Prostate gland (tissue), 2 donors: ENCODE data around the gene KRT75.

Source experiments
- POLR2AphosphoS5 ChIP-seq: sonication (generic); formaldehyde crosslinking; IDR thresholded peaks from one replicate; pipeline ENCODE4 v1.6.1; 2017; ENCODE audit warnings: antibody characterized with exemption
- TF ChIP-seq, protein P1 (sequence below), 4 experiments: fragments of 200-600 bp in 2 of 4; fragments of 450-650 bp in 2 of 4; sonication (generic) in 2 of 4; IDR thresholded peaks; 1 replicate in 3 of 4; 2 replicates in 1 of 4; pipeline ENCODE4 v1.5.1; 2016 to 2019; ENCODE audit warnings: antibody characterized with exemption in 4 of 4, mild to moderate bottlenecking in 2 of 4, moderate library complexity in 2 of 4

DNA sequence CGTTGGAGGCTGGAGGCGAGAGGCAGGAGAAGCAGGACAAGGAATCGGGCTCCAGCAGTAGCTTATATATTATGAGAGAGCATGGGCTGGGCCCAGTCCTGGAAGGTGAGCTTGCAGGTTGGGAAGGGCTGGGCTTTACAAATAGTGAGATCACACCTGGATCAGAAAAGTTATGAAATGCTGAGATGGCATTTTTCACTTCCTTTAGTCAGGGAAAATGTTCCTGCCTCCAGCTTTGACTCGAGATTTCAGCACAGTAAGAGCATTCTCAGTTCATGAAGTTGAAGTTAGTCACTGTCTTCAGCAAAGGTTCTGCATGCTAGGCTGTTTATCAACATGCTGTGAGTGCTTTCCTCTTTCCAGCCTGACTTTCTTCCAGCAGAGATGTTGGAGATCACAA, 39.6 kb upstream of the KRT75 start, which contains the start of gene KRT6C:
- TF ChIP-seq, protein P1, sequence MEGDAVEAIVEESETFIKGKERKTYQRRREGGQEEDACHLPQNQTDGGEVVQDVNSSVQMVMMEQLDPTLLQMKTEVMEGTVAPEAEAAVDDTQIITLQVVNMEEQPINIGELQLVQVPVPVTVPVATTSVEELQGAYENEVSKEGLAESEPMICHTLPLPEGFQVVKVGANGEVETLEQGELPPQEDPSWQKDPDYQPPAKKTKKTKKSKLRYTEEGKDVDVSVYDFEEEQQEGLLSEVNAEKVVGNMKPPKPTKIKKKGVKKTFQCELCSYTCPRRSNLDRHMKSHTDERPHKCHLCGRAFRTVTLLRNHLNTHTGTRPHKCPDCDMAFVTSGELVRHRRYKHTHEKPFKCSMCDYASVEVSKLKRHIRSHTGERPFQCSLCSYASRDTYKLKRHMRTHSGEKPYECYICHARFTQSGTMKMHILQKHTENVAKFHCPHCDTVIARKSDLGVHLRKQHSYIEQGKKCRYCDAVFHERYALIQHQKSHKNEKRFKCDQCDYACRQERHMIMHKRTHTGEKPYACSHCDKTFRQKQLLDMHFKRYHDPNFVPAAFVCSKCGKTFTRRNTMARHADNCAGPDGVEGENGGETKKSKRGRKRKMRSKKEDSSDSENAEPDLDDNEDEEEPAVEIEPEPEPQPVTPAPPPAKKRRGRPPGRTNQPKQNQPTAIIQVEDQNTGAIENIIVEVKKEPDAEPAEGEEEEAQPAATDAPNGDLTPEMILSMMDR (IDR thresholded peaks at IDR 0.05) = no peak
- no peak for TF ChIP-seq POLR2AphosphoS5
